GM18499 (cell line): ENCODE results near the gene AFF3.

ENCODE experiments used
- ATAC-seq: cut with Tn5 transposase; IDR thresholded peaks from one replicate; pipeline ENCODE4 v1.9.1; 2021; ENCODE audit warnings: moderate number of reproducible peaks; ENCODE audit not compliant: insufficient read depth, unreplicated experiment

The AFF3 gene

DNA sequence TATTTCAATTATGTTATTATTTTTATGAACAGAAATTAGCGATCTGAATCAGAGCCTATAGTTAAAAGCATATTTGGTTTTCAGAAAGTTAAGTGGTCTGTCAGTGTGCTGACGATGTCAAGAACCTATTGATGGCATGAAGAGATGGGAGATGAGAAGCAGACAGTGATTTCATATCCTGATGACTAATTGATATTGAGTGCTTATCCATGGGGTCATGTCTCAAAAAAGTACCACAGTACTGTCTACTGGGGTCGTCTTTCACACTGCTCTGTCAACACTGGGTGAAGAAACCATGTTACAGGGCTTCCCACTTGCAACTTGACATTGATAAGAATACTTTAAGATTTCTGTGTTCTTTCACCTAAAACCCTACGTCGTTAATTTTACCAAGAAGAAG is 297.1 kb downstream of the AFF3 start:
- no peak for ATAC-seq

DNA sequence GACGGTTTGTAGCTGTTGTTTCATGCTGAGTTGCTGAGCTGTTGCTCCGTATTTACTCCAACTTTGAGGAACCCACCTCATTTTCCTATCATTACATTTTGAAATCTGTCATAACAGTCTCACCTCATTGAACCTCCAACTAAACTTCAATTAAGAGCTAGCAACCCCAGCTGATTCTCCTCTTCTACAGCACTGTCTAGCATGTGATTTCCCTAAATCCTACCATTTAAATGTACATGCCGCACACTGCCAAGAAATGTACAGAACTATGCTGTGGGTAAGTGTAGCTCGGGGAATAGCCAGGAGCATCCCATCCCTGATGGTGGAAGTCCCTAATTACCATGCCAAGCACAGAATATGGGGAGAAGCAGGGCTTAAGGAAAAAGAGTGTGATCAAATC is 299.9 kb downstream of the AFF3 start:
- ATAC-seq: no peak

DNA sequence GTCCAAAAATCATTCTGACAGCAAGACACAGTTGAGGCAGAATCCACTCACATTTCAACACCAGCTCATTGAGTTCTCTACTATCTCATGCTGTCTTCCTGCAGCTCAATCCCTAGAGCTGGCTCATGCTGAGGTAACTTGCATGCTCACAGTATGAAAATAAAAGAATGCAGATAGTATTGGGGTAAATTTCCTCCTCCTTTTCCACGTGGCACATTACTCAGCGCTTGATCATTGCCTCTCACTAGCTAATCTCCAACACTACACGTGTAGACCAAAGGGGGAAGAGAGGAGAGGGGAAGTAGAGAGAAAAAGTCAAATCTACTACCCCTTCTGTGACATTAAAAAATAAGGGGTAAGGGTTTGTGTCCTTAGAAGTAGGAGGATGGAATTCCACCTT is 300.6 kb downstream of the AFF3 start:
- ATAC-seq: no peak

DNA sequence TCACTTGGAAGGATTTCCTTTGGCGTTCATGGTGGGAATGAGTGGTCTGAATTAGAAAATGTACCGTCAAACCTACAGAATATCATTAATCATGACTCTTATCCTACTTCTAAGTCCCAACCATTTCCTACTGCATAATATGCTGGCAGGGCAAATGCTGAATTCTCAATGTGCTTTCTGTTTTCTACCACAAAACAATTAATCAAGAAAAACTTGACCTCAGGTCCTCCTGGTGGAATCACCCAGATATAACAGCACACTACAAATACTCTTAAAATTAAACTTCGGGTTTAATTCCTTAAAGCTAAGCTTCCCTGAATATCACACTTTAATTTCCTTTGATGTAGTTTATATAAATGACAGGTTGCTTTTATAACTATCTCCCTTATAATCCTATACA is 301.6 kb downstream of the AFF3 start:
- ATAC-seq: no peak

DNA sequence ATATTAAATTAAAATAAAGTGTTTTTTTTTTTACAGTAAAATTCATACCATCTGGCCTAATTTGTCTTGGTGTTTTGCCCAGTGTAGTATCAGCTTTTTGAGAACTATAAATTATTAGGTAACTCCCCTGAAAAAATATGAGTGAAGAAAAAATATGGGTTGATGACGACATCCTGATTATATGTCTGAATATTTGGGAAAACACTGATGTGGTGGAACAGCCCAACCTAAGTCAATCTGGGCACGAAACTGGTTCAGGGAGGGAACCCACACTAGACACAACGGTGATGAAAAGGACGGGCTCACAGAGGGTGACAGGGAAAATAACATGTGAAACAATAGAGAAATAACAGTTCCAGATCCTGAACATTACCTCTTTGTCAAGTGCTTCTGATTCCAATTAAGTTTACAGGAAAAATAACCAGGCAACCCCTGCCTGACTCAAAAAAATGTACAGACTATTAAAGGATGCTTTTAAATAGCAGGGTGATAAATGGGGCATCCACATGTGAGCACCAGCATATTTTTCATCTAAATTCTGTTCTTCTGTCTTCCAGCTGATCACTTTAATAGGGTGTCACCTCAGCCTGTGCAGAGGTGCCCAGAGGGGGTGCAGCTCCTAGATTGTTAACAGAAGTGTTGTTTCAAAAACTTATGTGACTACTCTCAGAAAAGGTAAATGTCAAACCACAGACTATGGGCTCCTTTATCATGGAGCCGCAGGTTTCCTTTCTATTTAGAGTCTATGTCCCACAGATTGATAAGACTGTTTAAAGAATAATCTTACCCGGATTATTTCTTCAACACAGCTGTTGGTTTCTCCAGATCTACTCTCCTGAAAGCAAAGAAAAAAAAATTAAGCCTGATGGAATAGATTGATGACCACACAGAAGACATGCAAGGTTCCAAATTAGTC is 305.4 kb downstream of the AFF3 start:
- ATAC-seq: no peak

DNA sequence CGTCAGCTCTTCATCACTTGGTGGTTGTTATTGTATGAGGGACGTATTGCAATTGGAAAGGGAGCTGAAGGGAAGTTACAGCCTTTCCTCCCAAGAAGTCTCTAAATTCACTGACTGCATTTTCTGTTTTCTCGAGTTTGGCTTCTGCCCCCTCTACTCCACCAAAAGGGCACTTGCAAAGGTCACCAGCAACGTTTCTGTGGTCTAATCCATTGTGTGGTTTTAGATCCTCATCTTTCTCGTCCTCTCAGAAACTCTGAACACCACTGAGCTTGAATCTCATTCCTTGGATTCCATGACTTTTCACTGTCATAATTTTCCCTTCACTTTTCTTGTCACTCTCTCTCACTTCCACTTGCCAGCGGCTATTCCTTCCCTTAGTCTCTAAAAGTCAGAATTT is 308.0 kb downstream of the AFF3 start:
- ATAC-seq: no peak

DNA sequence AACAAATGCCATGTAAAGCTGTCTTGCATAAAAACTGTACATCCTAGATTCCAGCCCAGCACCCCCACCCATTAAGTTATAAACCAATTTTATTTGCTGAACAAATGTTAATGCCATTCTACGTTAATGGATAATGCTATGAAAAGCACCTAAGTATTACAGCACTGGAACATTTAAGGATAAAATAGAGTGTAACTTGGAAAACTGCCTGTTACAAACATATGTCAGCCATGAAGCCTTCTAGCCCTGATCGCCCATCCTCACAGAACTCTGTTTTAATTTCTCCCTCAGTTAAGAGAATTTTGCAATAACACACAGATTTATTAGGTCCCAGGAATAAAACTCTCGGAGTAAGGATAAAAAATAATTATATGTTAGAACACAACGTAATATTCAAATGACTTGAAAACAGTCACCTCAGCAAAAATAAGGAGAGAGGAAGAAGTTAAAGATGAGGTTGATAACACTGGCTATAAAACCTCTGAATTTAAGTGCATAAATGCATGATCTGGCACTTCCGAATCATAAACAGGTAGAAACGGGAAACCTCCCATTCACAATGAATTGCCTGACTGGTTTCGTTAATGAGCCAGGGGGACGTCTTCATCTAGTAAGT is 308.7 kb downstream of the AFF3 start:
- ATAC-seq: no peak

DNA sequence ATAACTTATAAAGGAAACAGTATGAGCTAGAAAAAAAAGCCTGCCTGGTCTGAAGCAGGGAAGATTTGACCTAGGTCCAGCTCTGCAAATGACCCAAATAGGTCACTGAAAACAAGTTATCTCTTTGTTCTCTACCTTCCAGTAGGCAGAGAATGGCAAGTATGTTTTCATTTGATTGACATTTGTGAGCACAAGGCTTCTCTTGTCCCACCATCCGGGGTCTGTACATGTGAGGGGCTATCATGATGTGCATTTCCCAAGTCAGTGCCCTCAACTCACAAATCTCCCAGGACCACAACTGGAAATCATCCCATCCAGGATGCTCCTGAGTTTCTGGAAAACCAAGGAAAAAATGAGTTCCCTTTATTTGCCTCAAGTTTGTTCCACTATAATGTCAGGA is 309.5 kb downstream of the AFF3 start:
- no peak for ATAC-seq

DNA sequence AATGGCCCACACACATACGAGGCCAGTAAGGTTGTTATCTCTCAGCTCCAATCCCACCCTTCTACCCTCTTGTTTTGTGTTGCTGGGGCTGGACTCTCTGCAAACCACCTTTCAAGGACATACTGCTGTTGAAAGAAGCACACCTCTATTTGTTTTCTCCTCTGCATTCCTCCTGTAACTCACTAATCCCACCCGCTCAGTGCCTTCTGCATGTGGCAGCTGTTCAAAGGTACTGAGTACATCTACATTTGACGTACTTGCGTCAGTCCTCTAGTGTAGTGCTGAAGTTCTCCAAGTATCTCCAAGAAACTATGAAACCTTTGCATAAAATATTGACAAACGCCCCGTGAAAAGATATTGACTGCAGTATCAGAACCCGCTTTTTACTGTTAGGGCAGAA is 310.6 kb downstream of the AFF3 start:
- ATAC-seq: no peak

DNA sequence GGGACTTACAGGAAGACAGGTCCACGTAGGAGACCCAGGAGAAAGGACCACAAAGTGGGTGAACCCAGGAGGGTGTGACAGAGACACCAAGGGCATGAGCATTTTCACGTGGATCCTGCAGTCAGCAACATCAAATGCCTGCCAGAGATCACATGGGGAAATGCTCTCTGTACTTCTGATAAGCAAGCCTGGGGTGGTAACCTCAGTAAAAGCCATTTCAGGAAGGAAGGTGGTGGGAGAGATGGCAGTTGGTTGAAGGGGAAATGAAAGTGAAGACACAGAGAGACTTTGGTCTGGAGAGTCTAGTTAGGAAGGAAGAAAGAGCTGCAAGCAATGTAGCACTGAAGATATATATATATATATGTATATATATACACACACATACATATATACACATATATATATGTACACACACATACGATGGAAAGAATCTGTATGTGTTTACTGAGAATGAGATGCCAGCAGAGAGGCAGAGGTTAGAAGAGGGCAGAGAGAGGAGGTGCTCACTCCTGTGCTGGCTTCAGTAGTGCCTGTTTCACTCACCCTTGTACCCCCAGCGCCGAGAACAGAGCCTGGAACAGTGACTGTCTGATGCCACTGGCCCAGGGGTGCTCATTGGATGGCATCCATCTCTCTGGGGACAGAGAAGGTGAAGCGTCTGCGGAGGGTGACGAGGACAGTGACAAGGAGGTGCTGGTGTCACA is 314.9 kb downstream of the AFF3 start:
- ATAC-seq: no peak

DNA sequence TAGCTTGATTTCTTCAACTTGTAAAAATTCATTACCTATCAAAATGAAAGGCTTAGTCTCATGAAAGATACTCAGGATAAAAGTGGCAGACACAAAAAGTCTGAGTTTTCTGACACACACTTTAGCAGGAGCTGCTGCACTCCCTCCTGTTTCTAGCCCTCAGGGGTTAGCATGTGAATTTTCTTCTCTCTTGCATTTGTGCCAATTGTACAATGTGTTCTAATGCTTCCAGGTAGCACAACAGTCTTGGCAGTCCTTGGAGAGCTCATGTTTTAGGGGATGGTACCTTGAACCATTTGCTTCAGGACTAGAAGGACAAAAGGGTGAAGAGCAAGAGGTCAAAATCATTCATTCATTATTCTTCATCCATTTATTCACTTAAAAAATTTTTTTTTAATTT is 316.8 kb downstream of the AFF3 start:
- no peak for ATAC-seq

DNA sequence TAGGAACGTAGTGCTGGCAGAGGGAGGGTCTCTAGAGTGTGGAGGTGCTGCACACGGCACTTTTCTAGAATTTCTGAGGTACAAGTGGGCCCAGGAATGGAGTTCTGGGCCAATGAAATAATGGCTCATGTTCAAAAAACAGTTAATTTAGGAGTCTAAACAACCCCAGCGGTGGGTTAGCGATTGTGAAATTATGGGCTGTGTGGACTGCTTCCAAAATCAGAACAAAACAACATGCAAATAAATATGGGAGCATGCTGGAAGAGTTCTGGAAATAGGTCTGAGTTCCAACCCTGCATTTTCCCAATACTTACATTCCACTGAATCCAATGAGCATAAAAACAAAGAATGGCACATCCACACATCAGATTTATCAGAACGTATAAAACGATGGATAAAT is 317.6 kb downstream of the AFF3 start:
- no peak for ATAC-seq

DNA sequence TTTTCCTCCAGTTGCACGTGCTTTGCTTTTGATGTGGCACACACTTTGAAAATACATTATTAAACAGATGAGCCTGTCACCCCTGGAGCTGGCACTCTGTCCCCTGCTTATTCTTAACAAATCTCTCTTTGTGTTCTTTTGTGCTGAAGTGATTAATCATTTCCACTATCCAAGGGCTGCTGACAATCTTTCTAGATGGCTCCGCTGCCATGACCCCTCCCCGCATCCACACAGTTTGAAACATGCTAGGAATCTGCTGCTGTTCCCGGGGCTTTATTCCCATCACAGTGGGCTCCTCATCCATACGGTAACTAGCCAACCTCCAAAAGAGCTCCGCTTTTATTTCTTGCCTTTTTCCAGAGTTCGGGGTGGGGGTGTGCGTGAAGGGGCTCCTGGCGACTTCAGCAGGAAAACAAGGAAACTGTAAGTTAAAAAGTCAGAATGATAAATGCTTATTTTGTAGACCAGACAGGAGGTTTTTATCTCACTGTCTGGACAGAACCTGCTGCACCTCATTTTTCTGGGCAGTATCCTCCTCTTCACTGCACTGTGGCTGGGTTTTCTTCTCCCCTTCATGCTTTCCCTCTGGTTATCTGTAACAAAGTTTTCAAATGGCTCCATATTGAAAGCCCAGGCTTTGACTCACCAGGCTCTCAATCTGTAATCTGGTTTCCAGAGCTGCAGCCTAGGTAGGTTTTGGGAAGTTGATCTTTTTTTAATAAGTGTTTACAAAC is 319.7 kb downstream of the AFF3 start:
- no peak for ATAC-seq

DNA sequence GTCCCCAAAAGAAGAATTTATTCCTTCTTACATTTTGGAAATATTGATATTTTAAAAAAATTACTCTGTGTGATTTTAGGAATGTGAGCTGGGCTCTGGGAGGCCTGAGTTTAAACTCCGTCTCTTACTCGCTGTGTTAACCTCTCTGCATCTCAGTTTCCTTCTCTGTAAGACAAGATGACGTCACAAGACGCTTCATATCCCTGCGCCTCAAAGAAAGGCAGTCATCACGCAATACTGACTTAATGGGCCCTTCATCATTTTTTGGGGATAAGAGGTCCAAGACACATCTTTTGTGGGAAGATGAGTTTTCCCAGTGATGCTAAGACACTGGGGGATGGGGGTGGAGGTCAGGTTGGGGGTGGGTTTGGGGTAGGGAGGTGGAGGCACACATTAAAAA is 320.4 kb downstream of the AFF3 start:
- ATAC-seq: no peak

DNA sequence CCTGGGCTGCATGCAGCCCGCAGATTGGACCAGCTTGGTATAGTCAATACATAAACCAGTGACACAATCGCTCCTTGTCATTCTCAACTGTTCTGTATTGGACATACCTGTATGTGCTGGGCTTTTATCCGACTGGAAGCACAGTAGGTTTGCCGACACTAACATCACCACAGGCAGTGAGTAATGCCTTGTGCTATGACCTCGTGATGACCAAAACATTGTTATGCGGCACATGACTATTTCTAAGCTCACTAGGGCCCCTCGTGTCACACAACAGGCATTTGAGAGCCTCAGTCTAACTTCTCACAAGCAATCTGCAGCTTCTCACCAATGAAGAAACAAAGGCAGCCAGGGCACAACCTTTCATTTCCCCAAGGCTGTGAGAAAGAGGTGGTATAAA is 320.8 kb downstream of the AFF3 start:
- ATAC-seq: no peak

DNA sequence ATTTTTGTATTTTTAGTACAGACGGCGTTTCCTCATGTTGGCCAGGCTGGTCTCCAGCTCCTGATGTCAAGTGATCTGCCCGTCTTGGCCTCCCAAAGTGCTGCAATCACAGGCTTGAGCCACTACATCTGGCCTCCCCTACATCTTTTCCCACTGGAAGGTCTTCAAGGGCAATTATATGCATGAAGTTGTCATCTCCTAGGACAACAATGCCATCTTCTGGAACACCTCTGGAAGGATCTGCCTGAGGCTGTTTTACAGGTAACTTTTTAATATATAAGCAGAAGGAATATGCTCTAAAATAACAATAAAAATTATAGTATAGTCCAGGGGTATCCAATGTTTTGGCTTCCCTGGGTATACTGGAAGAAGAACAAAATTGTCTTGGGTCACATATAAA is 321.4 kb downstream of the AFF3 start:
- no peak for ATAC-seq

DNA sequence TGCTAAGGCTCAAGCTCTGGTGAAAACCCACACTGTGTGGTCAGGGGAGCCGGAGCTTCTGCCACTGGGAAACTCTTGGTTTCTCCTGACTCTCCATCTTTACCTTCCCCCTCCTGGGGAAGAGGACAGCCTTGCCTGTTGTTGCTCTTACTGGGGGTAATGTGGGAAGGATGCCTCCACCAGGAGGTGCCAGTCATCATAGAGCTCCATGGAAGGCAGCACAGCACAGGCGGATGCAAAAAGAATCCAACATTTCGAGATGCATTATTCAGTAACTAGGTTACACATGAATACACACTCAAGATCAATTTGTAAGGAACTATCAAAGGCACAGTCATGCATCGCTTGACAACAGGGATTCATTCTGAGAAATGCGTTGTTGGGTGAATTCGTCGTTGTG is 322.6 kb downstream of the AFF3 start:
- no peak for ATAC-seq

DNA sequence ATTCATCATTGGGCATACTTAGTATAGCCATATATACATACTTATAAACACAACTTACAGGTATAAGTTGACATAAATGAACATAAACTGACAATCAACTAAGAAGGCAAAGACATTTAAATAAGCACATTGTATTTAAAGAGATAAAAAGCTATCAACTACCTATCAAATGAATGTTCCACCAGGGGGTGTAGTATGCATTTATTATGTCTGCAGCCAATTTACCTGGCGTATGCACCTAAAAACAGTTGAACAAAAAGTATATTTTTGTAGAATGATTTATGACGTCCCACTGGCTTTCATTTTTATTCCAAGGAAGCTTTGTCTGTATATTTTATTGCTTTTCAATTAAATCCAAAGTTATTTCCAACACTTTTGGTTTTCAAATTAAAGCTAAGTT is 323.5 kb downstream of the AFF3 start:
- no peak for ATAC-seq

DNA sequence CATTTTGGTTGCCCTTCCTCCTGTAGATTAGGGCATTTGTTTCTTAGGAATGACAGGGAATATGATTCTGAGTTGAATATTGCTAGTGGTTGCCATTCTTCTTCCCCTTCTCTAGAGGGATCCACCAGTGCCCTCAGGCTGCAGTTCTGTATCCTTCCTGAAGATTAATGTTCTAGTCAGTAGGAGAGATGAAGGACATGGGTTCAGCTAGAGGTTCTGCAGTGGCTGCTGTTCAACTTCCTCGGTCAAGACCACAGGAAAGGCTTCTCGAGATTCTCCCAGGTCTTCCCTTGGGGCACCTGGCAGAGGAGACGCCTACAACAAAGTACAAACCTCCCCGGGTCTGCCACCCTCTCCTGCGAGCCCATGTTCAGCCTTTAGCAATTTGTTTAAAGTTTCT is 325.5 kb downstream of the AFF3 start:
- ATAC-seq: no peak

DNA sequence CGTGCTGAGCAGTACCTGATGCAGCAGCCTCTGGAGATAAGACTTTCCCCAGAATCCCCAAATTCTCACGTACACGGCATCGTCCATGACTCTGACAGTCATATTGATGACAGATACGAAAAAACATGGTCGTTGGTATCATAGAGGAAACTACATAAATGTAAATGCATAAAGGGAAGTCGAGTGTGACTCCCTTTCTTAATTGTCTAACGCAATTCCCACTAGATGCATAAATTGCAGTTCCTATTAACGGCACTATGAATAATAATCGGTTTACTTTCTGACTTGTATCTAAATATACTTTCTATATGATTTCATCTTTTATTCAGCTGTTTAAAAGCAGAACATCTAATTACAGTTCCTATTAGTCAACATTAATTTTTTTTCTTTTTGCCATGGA is 330.0 kb downstream of the AFF3 start:
- ATAC-seq: no peak

DNA sequence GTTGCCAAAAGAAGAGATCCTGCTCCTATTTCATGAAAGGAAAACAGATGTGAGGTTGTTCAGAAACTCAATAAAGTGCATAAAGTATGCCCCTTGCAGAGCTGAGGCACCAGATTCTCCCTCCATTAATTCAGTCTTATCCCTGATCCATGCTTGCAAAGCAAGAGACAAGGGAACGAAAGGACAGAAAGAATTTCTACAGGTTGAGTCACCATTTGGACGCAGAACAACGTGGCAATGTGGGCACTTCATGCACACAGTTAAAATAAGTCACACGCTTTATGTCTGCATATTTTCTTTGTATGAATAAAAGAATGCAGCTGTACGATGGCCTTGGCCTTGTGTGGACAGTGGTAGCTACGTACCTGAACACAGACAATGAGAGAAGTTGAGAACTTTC is 330.8 kb downstream of the AFF3 start:
- no peak for ATAC-seq
